Measurements from ENCODE around the gene ZNF648. TPM values are rescaled to one million over a fixed set of nuclear protein-coding genes. Genes with fewer than 3 reads are reported as not detected.
A peak's percentile ranks its signal among the peaks of the same experiment; 100 is the strongest.
"Not testable (repeated sequence)": the region's sequence is repeated elsewhere in the genome, so short reads cannot be mapped to it uniquely, and the experiment has no call there.

The ZNF648 gene, protein sequence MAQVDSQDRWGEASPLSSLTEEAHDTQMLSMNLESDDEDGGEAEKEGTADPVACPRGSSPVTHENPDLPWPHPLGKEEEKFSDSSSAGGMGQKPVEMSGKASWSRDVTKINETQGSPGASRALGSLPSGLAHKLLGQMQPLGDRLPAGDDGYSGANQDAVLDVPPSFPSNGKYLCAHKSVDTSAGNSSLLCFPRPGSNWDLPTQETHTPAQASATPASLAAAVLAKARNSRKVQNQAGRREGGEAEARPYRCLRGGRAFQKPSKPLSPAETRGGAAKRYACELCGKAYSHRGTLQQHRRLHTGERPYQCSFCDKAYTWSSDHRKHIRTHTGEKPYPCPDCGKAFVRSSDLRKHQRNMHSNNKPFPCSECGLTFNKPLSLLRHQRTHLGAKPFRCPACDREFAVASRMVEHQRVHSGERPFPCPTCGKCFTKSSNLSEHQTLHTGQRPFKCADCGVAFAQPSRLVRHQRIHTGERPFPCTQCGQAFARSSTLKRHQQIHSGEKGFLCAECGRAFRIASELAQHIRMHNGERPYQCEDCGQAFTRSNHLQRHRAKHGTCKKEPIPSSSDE
- total RNA-seq (2014; rRNA removed; shearing (Covaris generic); ENCODE audit: low replicate concordance) = not detected in 2 replicates

GRCh38 chr1:182061594-182061993 is at the start of gene ZNF648:
TSS of gene ZNF648 (minus strand) at chr1:182061712. CDS start at chr1:182058010, 3,702 bp downstream.
- in situ Hi-C loops (cut with HindIII; ENCODE audit: low pct_unique_long_range_greater_than_20kb, low sequenced_read_pairs) = no loop called here
- no peak for DNase-seq (ENCODE audit: low read depth)

GRCh38 chr1:182110635-182111034 is 49.1 kb upstream of the ZNF648 start:
- in situ Hi-C loops (cut with HindIII; ENCODE audit: low pct_unique_long_range_greater_than_20kb, low sequenced_read_pairs) = no loop called here

DNA sequence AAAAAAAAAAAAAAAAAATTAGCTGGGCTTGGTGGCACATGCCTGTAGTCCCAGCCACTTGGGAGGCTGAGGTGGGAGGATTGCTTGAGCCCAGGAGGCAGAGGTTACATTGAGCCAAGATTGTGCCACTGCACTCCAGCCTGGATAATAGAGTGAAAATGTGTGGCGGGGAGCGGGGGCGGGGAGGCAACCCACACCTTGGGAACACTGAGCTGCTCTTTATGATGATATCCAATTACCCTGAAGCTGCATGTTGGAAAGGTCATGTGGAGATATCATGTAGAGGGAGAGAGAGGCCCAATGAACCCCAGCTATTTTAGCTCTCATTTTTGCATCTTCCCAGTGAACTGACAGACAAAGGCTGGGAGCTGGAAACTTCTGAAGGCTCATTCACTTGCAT is 48.3 kb upstream of the ZNF648 start:
- in situ Hi-C loops (cut with HindIII; ENCODE audit: low pct_unique_long_range_greater_than_20kb, low sequenced_read_pairs) = no loop called here

More at GRCh38 chr1:182110635-182111034, 49.1 kb upstream of the ZNF648 start:
- DNase-seq (ENCODE audit: low read depth) = no peak

DNA sequence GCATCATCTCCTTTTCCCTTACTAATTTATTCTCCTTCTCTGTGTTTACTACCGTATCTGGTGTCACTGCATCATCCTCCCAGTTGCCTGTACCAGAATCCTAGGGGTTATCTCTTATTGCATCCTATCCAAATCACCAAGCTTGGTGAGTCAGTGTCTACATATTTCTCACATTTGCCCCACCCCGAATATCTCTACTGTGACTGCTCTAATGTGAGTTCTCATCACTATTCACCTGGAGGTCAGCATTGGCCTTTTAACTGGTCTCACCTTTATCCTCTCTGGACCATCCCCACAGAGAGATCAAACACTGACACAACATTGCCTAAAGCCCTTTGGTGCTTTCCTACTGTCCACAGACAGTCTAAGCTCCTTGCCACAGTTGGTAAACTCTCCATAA is 45.7 kb upstream of the ZNF648 start:
- DNase-seq (ENCODE audit: low read depth) = no peak
- in situ Hi-C loops (cut with HindIII; ENCODE audit: low pct_unique_long_range_greater_than_20kb, low sequenced_read_pairs) = no loop called here

More for the DNA sequence above, 48.3 kb upstream of the ZNF648 start:
- no peak for DNase-seq (ENCODE audit: low read depth)

GRCh38 chr1:182102043-182102416 is 40.5 kb upstream of the ZNF648 start:
- in situ Hi-C loops (cut with HindIII; ENCODE audit: low pct_unique_long_range_greater_than_20kb, low sequenced_read_pairs) = no loop called here
- no peak for DNase-seq (ENCODE audit: low read depth)

DNA sequence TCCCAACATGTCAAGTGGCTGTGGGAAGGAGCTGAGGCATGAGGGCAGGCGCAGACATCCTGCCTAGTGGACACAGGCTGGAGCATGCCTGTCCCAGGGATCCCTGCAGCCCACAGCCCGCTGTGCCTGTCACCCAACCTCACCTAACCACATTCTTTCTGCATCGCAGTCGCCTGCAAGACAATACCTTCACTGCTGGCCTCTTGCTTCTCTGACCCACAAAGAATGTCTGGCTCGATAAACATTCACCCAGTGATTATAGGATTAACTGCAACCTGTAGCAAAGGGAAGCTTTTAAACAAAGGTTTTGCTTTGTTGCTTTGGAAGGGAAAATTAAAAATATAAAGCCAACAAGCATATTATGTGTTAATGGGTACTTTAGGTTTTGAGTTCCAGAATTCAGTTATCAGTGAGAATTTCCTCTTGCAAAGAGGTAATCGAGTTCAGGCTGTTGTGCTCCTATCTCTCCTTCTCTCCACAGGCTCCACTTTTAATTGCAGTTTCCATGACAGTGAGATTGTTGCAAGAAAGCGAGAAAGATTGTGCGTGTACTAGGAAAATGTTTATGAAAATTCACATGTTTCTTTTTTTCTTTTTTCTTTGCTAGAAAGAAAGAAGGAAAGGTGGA is 40.0 kb upstream of the ZNF648 start:
- in situ Hi-C loops (cut with HindIII; ENCODE audit: low pct_unique_long_range_greater_than_20kb, low sequenced_read_pairs) = no loop called here
- no peak for DNase-seq (ENCODE audit: low read depth)

GRCh38 chr1:182098301-182098700 is 36.8 kb upstream of the ZNF648 start:
- DNase-seq (ENCODE audit: low read depth) = no peak
- in situ Hi-C loops (cut with HindIII; ENCODE audit: low pct_unique_long_range_greater_than_20kb, low sequenced_read_pairs) = no loop called here

GRCh38 chr1:182095946-182096345 is 34.4 kb upstream of the ZNF648 start:
- no peak for DNase-seq (ENCODE audit: low read depth)
- in situ Hi-C loops (cut with HindIII; ENCODE audit: low pct_unique_long_range_greater_than_20kb, low sequenced_read_pairs) = no loop called here

- in situ Hi-C loops (cut with HindIII; ENCODE audit: low pct_unique_long_range_greater_than_20kb, low sequenced_read_pairs); DNase-seq (ENCODE audit: low read depth): not testable (repeated sequence)
These were observed 33.0 kb upstream of the ZNF648 start for GRCh38 chr1:182094514-182095005.

DNA sequence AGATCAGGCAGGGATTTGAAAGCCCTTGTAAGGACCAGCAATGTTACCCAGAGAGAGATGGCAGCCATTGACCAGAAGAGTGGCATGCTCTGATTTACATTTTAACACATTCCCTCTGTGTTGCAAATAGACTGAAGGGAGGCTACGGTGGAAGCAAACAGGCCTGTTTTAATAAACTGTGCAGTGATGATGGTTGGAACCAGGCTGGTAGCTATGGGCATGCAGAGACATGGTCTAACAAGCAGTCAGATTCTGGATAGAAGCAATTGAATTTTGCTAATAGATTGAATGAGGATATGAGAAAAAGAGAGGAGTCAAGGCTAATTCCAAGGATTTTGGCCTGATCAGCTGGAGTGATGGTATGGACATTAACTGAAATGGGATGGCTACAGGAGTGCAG is 32.3 kb upstream of the ZNF648 start:
- in situ Hi-C loops (cut with HindIII; ENCODE audit: low pct_unique_long_range_greater_than_20kb, low sequenced_read_pairs) = no loop called here

DNA sequence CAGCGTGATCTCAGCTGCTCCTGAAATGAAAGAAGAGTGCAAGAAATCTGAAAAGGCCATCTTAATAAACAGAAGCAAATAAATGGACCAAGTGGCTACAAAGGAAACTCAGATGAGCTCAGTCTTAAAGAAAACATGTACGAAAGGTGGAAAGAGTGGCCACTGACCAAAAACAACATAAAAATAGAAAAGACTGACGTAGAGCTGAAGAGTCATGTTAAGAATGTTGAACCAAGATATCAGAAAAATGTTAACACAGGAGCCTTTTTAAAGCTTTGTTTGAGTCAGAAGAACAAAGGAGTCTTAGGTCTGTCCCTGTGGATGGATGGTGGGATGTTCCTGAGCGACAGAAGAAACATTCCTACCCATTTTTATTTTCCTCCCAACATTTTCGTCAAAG is 30.8 kb upstream of the ZNF648 start:
- no peak for DNase-seq (ENCODE audit: low read depth)
- in situ Hi-C loops (cut with HindIII; ENCODE audit: low pct_unique_long_range_greater_than_20kb, low sequenced_read_pairs) = no loop called here

More for the DNA sequence above, 32.3 kb upstream of the ZNF648 start:
- DNase-seq (ENCODE audit: low read depth) = no peak

DNA sequence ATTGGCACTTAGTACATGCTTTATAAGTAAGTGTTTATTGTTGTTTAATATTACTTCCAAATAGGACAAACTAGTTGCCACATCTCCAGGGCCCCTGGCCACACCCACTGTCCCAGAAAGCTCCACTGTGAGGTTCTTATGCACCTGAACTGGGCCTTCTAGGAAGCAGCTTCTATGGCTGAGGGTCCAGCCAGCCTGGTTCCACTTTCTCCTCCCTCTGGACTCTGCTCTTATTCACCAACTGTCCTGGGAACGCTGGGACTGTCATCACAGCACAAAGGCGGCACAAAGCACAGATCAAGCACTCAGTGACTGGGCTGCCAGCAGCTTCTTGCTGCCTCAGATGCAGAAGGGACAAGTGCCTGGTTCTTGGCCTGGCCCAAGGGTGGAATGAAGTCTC is 29.6 kb upstream of the ZNF648 start:
- DNase-seq (ENCODE audit: low read depth) = no peak
- in situ Hi-C loops (cut with HindIII; ENCODE audit: low pct_unique_long_range_greater_than_20kb, low sequenced_read_pairs) = no loop called here

GRCh38 chr1:182087719-182088350 is 26.3 kb upstream of the ZNF648 start:
- DNase-seq (ENCODE audit: low read depth) = no peak
- in situ Hi-C loops (cut with HindIII; ENCODE audit: low pct_unique_long_range_greater_than_20kb, low sequenced_read_pairs) = no loop called here

GRCh38 chr1:182087304-182087703 is 25.8 kb upstream of the ZNF648 start:
- no peak for DNase-seq (ENCODE audit: low read depth)
- in situ Hi-C loops (cut with HindIII; ENCODE audit: low pct_unique_long_range_greater_than_20kb, low sequenced_read_pairs) = no loop called here

DNA sequence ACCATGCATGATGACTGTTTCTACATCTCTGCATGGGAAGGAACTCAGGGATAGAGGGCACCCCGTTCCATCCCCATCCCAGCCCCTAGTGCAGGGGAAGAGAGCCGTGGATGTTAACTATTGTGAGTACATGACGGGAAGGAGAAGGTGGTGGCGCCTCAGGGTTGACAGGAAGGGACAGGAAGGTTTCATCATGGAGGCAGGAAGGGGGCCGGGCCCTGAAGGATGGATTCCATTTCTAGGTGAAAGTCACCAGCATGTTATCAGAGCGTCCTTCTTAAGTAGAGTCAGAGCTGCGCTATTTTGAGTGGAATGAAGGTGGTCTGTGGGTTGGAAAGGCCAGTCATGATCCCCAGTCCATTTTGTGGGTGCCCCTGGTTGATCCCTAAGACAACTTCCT is 25.1 kb upstream of the ZNF648 start:
- in situ Hi-C loops (cut with HindIII; ENCODE audit: low pct_unique_long_range_greater_than_20kb, low sequenced_read_pairs) = no loop called here
- DNase-seq (ENCODE audit: low read depth) = no peak

GRCh38 chr1:182086136-182086535 is 24.6 kb upstream of the ZNF648 start:
- in situ Hi-C loops (cut with HindIII; ENCODE audit: low pct_unique_long_range_greater_than_20kb, low sequenced_read_pairs) = no loop called here
- DNase-seq (ENCODE audit: low read depth) = no peak

DNA sequence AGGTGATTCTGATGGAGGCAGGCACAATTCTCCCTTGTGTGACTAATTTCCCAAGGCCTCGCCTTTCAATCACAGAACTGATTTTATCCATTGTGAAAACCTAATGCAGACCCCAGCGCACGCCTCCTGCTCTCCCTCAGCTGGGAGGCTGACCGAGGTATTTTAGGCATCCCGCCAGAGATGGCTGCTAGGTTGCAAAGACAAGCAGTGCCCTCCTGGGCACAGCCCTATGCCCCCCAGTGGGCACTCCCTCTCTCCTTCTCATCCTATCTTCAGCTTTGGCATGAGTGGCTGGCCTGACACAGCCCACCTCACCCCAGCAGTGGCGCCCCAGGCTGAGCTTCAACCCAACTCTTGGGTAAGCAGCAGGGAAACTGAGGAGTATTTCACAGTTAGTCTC is 24.2 kb upstream of the ZNF648 start:
- in situ Hi-C loops (cut with HindIII; ENCODE audit: low pct_unique_long_range_greater_than_20kb, low sequenced_read_pairs) = no loop called here
- no peak for DNase-seq (ENCODE audit: low read depth)

- in situ Hi-C loops (cut with HindIII; ENCODE audit: low pct_unique_long_range_greater_than_20kb, low sequenced_read_pairs) = no loop called here
- peak; percentile 66 for DNase-seq (ENCODE audit: low read depth)
These were observed 23.2 kb upstream of the ZNF648 start for GRCh38 chr1:182084487-182085316.
